NCI-H524 (cell line): Measurements from ENCODE around the gene AZIN2.
A peak's percentile ranks its signal among the peaks of the same experiment; 100 is the strongest.
"Not testable (repeated sequence)": the region's sequence is repeated elsewhere in the genome, so short reads cannot be mapped to it uniquely, and the experiment has no call there.

ENCODE experiments used
- DNase-seq, 2 experiments: peaks; one replicate each; lab custom pipeline; 2025; lab: John Stamatoyannopoulos, UW

The AZIN2 gene

GRCh38 chr1:33080885-33081553, at the start of gene AZIN2:
Gene AZIN2 (plus strand): TSS chr1:33081153. CDS start chr1:33082250, 1,097 bp downstream.
- DNase-seq: peak; percentile 77 to 91

GRCh38 chr1:33031506-33031905, 49.4 kb upstream of the AZIN2 start:
- DNase-seq: no peak

- no peak for DNase-seq
These were observed 48.7 kb upstream of the AZIN2 start for GRCh38 chr1:33032126-33032869.

- DNase-seq: peak in 1 of 2 experiments; percentile 21
These were observed 44.9 kb upstream of the AZIN2 start for GRCh38 chr1:33036051-33036525.

- peak; percentile 95 to 97 for DNase-seq
These were observed 44.1 kb upstream of the AZIN2 start, which contains the start of gene AK2 for GRCh38 chr1:33036526-33037503. Gene AK2 (minus strand): TSS chr1:33036883. CDS start chr1:33036828, 55 bp downstream.

- DNase-seq: no peak
These were observed 41.1 kb upstream of the AZIN2 start for GRCh38 chr1:33039840-33040239.

- DNase-seq: no peak
These were observed 39.9 kb upstream of the AZIN2 start for GRCh38 chr1:33041026-33041425.

GRCh38 chr1:33042831-33043230, 38.1 kb upstream of the AZIN2 start:
- no peak for DNase-seq

GRCh38 chr1:33043267-33044092, 37.5 kb upstream of the AZIN2 start:
- no peak for DNase-seq

- DNase-seq: no peak
These were observed 35.7 kb upstream of the AZIN2 start for GRCh38 chr1:33045246-33045645.

- DNase-seq: peak in 1 of 2 experiments; percentile 35
These were observed 35.1 kb upstream of the AZIN2 start for GRCh38 chr1:33045814-33046213.

- not testable (repeated sequence) for DNase-seq
These were observed 34.7 kb upstream of the AZIN2 start for GRCh38 chr1:33046234-33046633.

GRCh38 chr1:33047290-33047689, 33.7 kb upstream of the AZIN2 start:
- no peak for DNase-seq

- DNase-seq: no peak
These were observed 33.1 kb upstream of the AZIN2 start for GRCh38 chr1:33047839-33048305.

GRCh38 chr1:33048426-33048825, 32.5 kb upstream of the AZIN2 start:
- no peak for DNase-seq

- DNase-seq: no peak
These were observed 31.6 kb upstream of the AZIN2 start for GRCh38 chr1:33049371-33049770.

GRCh38 chr1:33050221-33051076, 30.5 kb upstream of the AZIN2 start:
- no peak for DNase-seq

GRCh38 chr1:33055210-33056008, 25.5 kb upstream of the AZIN2 start:
- DNase-seq: peak; percentile 64 to 69

GRCh38 chr1:33056426-33056825, 24.5 kb upstream of the AZIN2 start:
- DNase-seq: no peak
